NCI-H1105 treated with DMSO at 0.1 percent for 48 hours (cell line): ENCODE measurements around the gene PCDH12.
"Not testable (repeated sequence)": the region's sequence is repeated elsewhere in the genome, so short reads cannot be mapped to it uniquely, and the experiment has no call there.

ENCODE experiments used
- DNase-seq: peaks from one replicate; lab custom pipeline; 2025; lab: John Stamatoyannopoulos, UW

Gene PCDH12

GRCh38 chr5:141935538-141935937 lies 22.5 kb downstream of the PCDH12 start:
- peak; percentile 63 for DNase-seq

GRCh38 chr5:141934099-141934844 lies 23.7 kb downstream of the PCDH12 start:
- peak; percentile 76 for DNase-seq

GRCh38 chr5:141933151-141933550 lies 24.9 kb downstream of the PCDH12 start:
- DNase-seq = no peak

GRCh38 chr5:141931694-141932093 lies 26.3 kb downstream of the PCDH12 start:
- DNase-seq = no peak

GRCh38 chr5:141929398-141930058 lies 28.5 kb downstream of the PCDH12 start:
- DNase-seq = no peak

- no peak for DNase-seq
Observed at GRCh38 chr5:141928051-141928450, 30.0 kb downstream of the PCDH12 start.

GRCh38 chr5:141926434-141926833 lies 31.6 kb downstream of the PCDH12 start:
- no peak for DNase-seq

- peak; percentile 73 for DNase-seq
Observed at GRCh38 chr5:141923448-141924313, 34.3 kb downstream of the PCDH12 start, which contains the start of gene DELE1. Gene DELE1 (plus strand): TSS chr5:141923871. CDS start chr5:141923942, 71 bp downstream.

- DNase-seq = not testable (repeated sequence)
Observed at GRCh38 chr5:141922827-141923447, 35.1 kb downstream of the PCDH12 start.

GRCh38 chr5:141920771-141921170 lies 37.2 kb downstream of the PCDH12 start:
- no peak for DNase-seq

GRCh38 chr5:141919218-141920119 lies 38.5 kb downstream of the PCDH12 start:
- no peak for DNase-seq

GRCh38 chr5:141917760-141918159 lies 40.2 kb downstream of the PCDH12 start:
- no peak for DNase-seq

GRCh38 chr5:141916522-141916921 lies 41.5 kb downstream of the PCDH12 start:
- no peak for DNase-seq

- DNase-seq = no peak
Observed at GRCh38 chr5:141915881-141916336, 42.1 kb downstream of the PCDH12 start.

- no peak for DNase-seq
Observed at GRCh38 chr5:141914797-141915196, 43.2 kb downstream of the PCDH12 start.

GRCh38 chr5:141914199-141914743 lies 43.7 kb downstream of the PCDH12 start:
- DNase-seq = no peak

- DNase-seq = no peak
Observed at GRCh38 chr5:141913560-141914198, 44.3 kb downstream of the PCDH12 start.

- DNase-seq = no peak
Observed at GRCh38 chr5:141910271-141910673, 47.7 kb downstream of the PCDH12 start.

- no peak for DNase-seq
Observed at GRCh38 chr5:141909212-141909611, 48.8 kb downstream of the PCDH12 start.

- DNase-seq = no peak
Observed at GRCh38 chr5:141908796-141909195, 49.2 kb downstream of the PCDH12 start.
